SK-N-SH (cell line): Measurements from ENCODE around the gene NSG2.

ENCODE experiments used
- GABPA ChIP-seq: IDR thresholded peaks from 2 replicates; pipeline ENCODE4 v1.4.0; 2012; ENCODE audit warnings: low read depth, mild to moderate bottlenecking
- GATA2 ChIP-seq: sonication (generic); formaldehyde crosslinking; IDR thresholded peaks from 2 replicates; pipeline ENCODE4 v1.5.0; 2020; ENCODE audit warnings: mild to moderate bottlenecking, missing genetic modification reagents
- JUND ChIP-seq: IDR thresholded peaks from 2 replicates; pipeline ENCODE4 v1.4.0; 2012
- MEF2A ChIP-seq: IDR thresholded peaks from 2 replicates; pipeline ENCODE4 v1.4.0; 2012; ENCODE audit warnings: low read depth, borderline replicate concordance
- POLR2AphosphoS5 ChIP-seq: IDR thresholded peaks from 2 replicates; pipeline ENCODE4 v1.6.1; 2012; ENCODE audit warnings: low read depth, low read length
- SMC3 ChIP-seq: IDR thresholded peaks from 2 replicates; pipeline ENCODE4 v1.6.1; 2012; ENCODE audit warnings: low read depth, low read length, improper control_type of control experiment
- YY1 ChIP-seq: IDR thresholded peaks from 2 replicates; pipeline ENCODE4 v1.4.0; 2012; ENCODE audit warnings: low read depth, mild to moderate bottlenecking
- TF ChIP-seq, protein P1 (sequence below): fragments of 200-600 bp; sonication (generic); IDR thresholded peaks from 2 replicates; pipeline ENCODE4 v1.6.1; 2017; ENCODE audit warnings: antibody characterized with exemption, mild to moderate bottlenecking, moderate library complexity

DNA sequence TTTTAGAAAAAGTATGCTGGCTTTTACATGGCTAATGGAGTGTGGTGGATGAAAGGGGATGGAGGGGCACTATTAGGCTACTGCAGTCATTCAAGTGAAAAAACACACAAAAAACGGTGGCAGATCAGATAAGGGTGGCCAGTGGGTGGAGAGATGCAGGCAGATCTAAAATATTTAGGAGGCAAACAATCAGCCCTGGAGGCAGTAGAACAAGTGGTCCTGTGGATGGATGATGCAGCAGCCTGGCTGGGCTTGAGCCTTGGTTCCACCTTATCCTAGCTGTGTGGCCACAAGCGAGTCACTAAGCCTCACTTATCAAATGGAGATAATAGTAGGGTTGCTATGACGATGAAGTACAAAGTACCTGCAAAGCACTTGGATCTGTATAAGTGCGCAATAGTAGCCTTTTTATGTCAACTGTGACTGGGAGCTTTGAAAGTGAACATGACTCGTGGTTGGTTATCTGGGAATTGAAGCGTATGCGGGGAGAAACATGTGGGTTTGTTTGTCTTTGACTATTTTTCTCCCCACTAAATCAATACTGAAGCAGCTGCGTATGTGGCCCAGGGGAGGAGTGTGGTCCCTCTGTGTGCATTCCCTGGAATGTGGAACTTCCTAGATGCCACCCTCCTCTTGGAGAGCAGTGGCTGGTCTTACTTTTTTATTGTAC, 20.2 kb downstream of the NSG2 start:
- TF ChIP-seq, protein P1, sequence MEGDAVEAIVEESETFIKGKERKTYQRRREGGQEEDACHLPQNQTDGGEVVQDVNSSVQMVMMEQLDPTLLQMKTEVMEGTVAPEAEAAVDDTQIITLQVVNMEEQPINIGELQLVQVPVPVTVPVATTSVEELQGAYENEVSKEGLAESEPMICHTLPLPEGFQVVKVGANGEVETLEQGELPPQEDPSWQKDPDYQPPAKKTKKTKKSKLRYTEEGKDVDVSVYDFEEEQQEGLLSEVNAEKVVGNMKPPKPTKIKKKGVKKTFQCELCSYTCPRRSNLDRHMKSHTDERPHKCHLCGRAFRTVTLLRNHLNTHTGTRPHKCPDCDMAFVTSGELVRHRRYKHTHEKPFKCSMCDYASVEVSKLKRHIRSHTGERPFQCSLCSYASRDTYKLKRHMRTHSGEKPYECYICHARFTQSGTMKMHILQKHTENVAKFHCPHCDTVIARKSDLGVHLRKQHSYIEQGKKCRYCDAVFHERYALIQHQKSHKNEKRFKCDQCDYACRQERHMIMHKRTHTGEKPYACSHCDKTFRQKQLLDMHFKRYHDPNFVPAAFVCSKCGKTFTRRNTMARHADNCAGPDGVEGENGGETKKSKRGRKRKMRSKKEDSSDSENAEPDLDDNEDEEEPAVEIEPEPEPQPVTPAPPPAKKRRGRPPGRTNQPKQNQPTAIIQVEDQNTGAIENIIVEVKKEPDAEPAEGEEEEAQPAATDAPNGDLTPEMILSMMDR, result no peak
- TF ChIP-seq GABPA, result no peak
- TF ChIP-seq YY1, result no peak
- TF ChIP-seq MEF2A, result no peak
- TF ChIP-seq POLR2AphosphoS5, result no peak
- no peak for TF ChIP-seq JUND
- peak; percentile 47 for TF ChIP-seq GATA2 (CRISPR knock-in tag)
- no peak for TF ChIP-seq SMC3
